OCI-LY3 (cell line): ENCODE results near the gene EPX.

Source experiments
- H2AFZ ChIP-seq: fragments of 200-600, 300-600 bp; shearing (Covaris generic); 2 replicates; pipeline ENCODE4 v1.6.0; 2014; ENCODE audit warnings: antibody characterized with exemption, low read depth, low read length
- H3K27ac ChIP-seq: fragments of 200-600, 300-600 bp; sonication (generic); 2 replicates; pipeline ENCODE4 v1.5.1; 2014; ENCODE audit warnings: mild to moderate bottlenecking, low read length, moderate library complexity, mixed read lengths
- H3K27me3 ChIP-seq: fragments of 200-600, 300-600 bp; sonication (generic); 2 replicates; pipeline ENCODE4 v1.6.1; 2014; ENCODE audit warnings: low read depth, low read length, mixed read lengths
- H3K36me3 ChIP-seq: fragments of 200-600, 300-600 bp; sonication (generic); replicated peaks from 2 replicates; pipeline ENCODE3; 2014; ENCODE audit warnings: low read depth, low read length, mixed read lengths
- H3K4me1 ChIP-seq: fragments of 300-600, 200-600 bp; sonication (generic); 2 replicates; pipeline ENCODE4 v1.6.1; 2014; ENCODE audit warnings: low read length, mixed read lengths
- H3K4me2 ChIP-seq: fragments of 200-600, 300-600 bp; sonication (generic); 2 replicates; pipeline ENCODE4 v1.6.1; 2014; ENCODE audit warnings: low read length, mixed read lengths
- H3K4me3 ChIP-seq: fragments of 300-600, 200-600 bp; sonication (generic); 2 replicates; pipeline ENCODE4 v1.5.1; 2014; ENCODE audit warnings: antibody characterized with exemption, mild to moderate bottlenecking, low read length, moderate library complexity
- H3K79me2 ChIP-seq: fragments of 300-600, 200-600 bp; shearing (Covaris generic); 2 replicates; pipeline ENCODE4 v1.6.1; 2014; ENCODE audit warnings: mild to moderate bottlenecking, low read length, mixed read lengths
- H3K9ac ChIP-seq: fragments of 300-600, 200-600 bp; shearing (Covaris generic); 2 replicates; pipeline ENCODE4 v1.6.0; 2014; ENCODE audit warnings: mild to moderate bottlenecking, low read length, moderate library complexity
- H3K9me3 ChIP-seq: fragments of 200-600, 300-600 bp; shearing (Covaris generic); 2 replicates; pipeline ENCODE4 v1.6.1; 2014; ENCODE audit warnings: low read length, mixed read lengths; ENCODE audit not compliant: insufficient read depth
- H4K20me1 ChIP-seq: fragments of 200-600, 300-600 bp; sonication (generic); 2 replicates; pipeline ENCODE4 v1.6.1; 2016; ENCODE audit warnings: low read length, mixed read lengths; ENCODE audit not compliant: insufficient read depth
- EZH2phosphoT487 ChIP-seq: fragments of 200-600 bp; shearing (Covaris generic); IDR thresholded peaks from 2 replicates; pipeline ENCODE4 v1.6.1; 2018; ENCODE audit warnings: antibody characterized with exemption, mixed run types, low read depth
- TF ChIP-seq, protein P1 (sequence below): fragments of 200-600, 300-600 bp; sonication (generic); IDR thresholded peaks from 2 replicates; pipeline ENCODE4 v1.5.1; 2014; ENCODE audit warnings: antibody characterized with exemption, low read length, low read depth

The EPX gene

DNA sequence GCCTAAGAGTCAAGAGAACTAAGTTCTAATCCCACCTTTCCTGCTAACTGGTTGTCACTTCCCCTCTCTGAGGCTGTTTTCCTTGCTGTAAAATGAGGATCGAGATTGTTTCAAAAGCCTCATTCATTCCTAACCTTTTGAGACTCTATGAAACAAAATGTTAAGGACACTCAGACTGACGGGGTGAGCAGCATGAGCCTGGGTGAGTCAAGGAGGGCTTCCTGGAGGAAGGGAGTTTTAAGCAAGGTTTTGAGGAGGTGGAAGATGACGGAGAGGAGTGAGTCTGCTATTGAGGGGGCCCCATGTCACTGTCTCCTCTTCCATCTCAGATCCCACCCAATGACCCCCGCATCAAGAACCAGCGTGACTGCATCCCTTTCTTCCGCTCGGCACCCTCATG lies 4.1 kb downstream of the EPX start:
- Histone ChIP-seq H2AFZ (no peak overlapping the region), H3K9me3 (no peaks in the 10 kb centered on the region), H3K27me3 (peaks cover 11% of the 10 kb centered on the region; the same call in 1 of the 2 replicates), H3K4me1 (peaks cover 13% of the 10 kb centered on the region), H3K27ac (no peak overlapping the region), H3K4me2 (no peak overlapping the region), H3K36me3 (no peaks in the 10 kb centered on the region), H3K79me2 (no peaks in the 10 kb centered on the region), H3K9ac (no peak overlapping the region), H3K4me3 (no peak overlapping the region), H4K20me1 (no peaks in the 10 kb centered on the region)
- no peak for TF ChIP-seq EZH2phosphoT487
- TF ChIP-seq, protein P1, sequence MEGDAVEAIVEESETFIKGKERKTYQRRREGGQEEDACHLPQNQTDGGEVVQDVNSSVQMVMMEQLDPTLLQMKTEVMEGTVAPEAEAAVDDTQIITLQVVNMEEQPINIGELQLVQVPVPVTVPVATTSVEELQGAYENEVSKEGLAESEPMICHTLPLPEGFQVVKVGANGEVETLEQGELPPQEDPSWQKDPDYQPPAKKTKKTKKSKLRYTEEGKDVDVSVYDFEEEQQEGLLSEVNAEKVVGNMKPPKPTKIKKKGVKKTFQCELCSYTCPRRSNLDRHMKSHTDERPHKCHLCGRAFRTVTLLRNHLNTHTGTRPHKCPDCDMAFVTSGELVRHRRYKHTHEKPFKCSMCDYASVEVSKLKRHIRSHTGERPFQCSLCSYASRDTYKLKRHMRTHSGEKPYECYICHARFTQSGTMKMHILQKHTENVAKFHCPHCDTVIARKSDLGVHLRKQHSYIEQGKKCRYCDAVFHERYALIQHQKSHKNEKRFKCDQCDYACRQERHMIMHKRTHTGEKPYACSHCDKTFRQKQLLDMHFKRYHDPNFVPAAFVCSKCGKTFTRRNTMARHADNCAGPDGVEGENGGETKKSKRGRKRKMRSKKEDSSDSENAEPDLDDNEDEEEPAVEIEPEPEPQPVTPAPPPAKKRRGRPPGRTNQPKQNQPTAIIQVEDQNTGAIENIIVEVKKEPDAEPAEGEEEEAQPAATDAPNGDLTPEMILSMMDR = no peak

DNA sequence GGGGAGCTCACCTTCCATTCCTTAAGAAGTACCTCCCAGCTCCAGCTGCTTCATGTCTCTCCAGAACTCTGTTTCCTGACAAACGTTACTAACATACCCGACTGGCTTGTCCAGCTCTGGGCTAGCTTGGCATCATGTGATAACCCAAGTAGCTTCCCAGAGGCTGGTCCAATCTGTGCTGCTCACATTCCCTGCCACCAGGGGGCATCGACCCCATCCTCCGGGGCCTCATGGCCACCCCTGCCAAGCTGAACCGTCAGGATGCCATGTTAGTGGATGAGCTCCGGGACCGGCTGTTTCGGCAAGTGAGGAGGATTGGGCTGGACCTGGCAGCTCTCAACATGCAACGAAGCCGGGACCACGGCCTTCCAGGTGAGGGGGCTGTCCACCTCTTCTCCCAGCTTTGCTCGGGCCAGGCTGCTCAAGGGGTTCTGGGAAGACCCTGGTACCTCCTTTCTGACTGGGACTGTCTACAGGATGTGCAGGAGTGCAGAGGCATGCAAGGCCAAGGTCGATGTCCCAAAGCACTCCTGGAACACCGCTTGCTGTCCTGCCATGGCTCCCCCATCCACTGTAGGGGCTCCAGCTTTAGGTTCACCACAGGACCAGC lies 7.6 kb downstream of the EPX start:
- peak overlapping the region; percentile 83; the same call in 1 of the 2 replicates for H2AFZ ChIP-seq
- peak overlapping the region; percentile 70 for H3K4me2 ChIP-seq
- H3K4me3 ChIP-seq = peak overlapping the region; percentile 62

DNA sequence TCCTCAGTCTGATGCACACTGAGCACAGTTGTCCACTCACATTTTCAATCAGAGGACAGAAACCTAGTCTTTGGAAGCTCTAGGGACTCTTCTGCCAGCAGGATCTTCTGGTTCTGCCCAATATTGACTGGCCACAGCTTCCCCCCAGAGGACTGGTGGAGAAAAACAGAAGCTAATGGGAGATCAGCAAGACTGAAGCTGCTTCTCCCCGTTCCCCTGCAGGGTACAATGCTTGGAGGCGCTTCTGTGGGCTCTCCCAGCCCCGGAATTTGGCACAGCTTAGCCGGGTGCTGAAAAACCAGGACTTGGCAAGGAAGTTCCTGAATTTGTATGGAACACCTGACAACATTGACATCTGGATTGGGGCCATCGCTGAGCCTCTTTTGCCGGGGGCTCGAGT lies 10.3 kb downstream of the EPX start:
- no peaks in the 10 kb centered on the region for H3K9me3 ChIP-seq
- no peaks in the 10 kb centered on the region for H3K36me3 ChIP-seq
- no peak overlapping the region for H2AFZ ChIP-seq
- H3K4me2 ChIP-seq = no peak overlapping the region
- H4K20me1 ChIP-seq = no peaks in the 10 kb centered on the region
- H3K4me1 ChIP-seq = peaks cover 5% of the 10 kb centered on the region; the same call in 1 of the 2 replicates
- no peak overlapping the region for H3K27ac ChIP-seq
- H3K9ac ChIP-seq = no peak overlapping the region
- peaks cover 11% of the 10 kb centered on the region; the same call in 1 of the 2 replicates for H3K27me3 ChIP-seq
- no peak overlapping the region for H3K4me3 ChIP-seq
- H3K79me2 ChIP-seq = no peaks in the 10 kb centered on the region
- no peak for TF ChIP-seq EZH2phosphoT487
- TF ChIP-seq, protein P1 = no peak

More for the DNA sequence above, 7.6 kb downstream of the EPX start:
- TF ChIP-seq, protein P1 = peak; percentile 82
- no peak for TF ChIP-seq EZH2phosphoT487
- H3K27ac ChIP-seq = no peak overlapping the region
- H3K9ac ChIP-seq = no peak overlapping the region
- H3K27me3 ChIP-seq = peaks cover 11% of the 10 kb centered on the region; the same call in 1 of the 2 replicates
- H3K79me2 ChIP-seq = no peaks in the 10 kb centered on the region
- peaks cover 5% of the 10 kb centered on the region; the same call in 1 of the 2 replicates for H3K4me1 ChIP-seq
- H3K36me3 ChIP-seq = no peaks in the 10 kb centered on the region
- no peaks in the 10 kb centered on the region for H4K20me1 ChIP-seq
- no peaks in the 10 kb centered on the region for H3K9me3 ChIP-seq

DNA sequence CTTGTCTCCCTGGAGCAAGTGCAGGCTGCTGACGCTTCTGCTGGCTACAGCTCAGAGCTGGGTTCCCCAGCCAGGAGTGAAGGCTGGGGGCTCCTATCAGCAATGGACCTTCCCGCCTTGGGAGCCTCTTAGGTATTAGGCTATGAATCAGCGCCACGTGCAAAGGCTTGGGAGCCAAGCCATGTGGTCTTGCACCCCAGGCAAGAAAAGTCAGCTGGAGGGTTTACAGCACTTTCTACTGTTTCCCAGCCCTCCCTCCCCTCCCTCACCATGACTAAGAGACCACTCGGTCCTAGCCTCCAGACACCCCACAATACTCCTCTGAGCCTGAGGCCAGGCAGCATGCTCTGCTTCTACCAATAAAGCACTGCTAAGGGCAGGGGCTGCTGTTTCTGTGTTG lies 12.3 kb downstream of the EPX start:
- H3K9ac ChIP-seq = no peak overlapping the region
- H3K4me1 ChIP-seq = peaks cover 5% of the 10 kb centered on the region; the same call in 1 of the 2 replicates
- H3K36me3 ChIP-seq = no peaks in the 10 kb centered on the region
- no peaks in the 10 kb centered on the region for H3K27me3 ChIP-seq
- H4K20me1 ChIP-seq = no peaks in the 10 kb centered on the region
- no peaks in the 10 kb centered on the region for H3K9me3 ChIP-seq
- H3K4me3 ChIP-seq = no peak overlapping the region
- H2AFZ ChIP-seq = no peak overlapping the region
- no peak for TF ChIP-seq EZH2phosphoT487
- TF ChIP-seq, protein P1 = no peak
- H3K27ac ChIP-seq = no peak overlapping the region
- no peaks in the 10 kb centered on the region for H3K79me2 ChIP-seq
- H3K4me2 ChIP-seq = no peak overlapping the region
